ENCODE measurements around the gene ORC6.
"Not testable (repeated sequence)": the region's sequence is repeated elsewhere in the genome, so short reads cannot be mapped to it uniquely, and the experiment has no call there.

ORC6 gene, protein sequence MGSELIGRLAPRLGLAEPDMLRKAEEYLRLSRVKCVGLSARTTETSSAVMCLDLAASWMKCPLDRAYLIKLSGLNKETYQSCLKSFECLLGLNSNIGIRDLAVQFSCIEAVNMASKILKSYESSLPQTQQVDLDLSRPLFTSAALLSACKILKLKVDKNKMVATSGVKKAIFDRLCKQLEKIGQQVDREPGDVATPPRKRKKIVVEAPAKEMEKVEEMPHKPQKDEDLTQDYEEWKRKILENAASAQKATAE

GRCh38 chr16:46689365-46690280, at the start of gene ORC6:
Gene ORC6 (plus strand): TSS chr16:46689659. CDS start chr16:46689706, 47 bp downstream.
- peak; percentile 97 for DNase-seq

DNA sequence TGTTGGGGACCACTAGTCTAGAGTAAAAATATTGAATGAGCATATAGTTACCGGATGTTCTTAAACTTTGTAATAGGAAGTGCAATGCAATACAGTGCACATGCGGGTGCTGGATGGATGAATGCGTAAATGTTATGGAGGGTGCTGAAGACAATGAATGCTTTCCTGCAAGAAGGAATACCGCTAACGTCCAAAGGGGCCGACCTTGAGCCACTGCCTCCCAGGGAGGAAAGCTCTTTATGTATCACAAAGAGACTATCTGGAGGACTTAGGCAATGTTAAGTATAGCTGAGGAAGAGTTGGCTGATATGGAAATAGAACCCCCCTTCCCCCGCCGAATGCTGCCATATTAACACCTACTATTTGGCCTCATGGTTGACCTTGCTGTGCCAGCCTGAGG, 40.8 kb upstream of the ORC6 start:
- DNase-seq: no peak

DNA sequence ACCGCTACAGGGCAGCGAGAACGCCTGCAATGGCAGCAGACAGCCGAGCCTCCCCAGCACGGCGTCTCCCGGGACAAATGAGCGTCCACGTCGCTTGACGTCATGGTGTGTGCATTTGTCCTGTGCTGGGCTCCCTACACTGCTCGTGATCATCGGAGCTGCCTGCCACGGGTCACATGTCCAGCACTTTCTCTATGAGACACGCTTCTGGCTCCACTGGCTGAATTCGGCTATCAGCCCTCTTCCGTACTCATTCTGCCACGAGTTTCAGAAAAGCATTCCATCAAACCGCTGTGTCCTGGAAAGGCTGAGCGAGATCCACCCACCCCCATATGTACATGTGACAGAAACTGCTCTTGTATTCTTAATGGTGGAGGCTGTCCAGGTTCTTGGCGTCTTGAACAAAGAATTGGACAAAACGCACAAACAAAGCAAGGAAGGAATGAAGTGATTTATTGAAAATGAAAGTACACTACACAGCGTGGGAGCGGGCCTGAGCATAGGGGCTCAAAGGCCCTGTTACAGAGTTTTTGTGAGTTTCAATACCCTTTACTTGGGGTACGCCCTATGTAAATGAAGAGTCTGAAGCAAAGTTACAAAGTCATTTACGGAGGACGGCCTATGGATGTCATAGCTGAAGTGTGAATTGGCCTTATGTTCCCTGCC, 39.7 kb upstream of the ORC6 start:
- DNase-seq: no peak

GRCh38 chr16:46650254-46650623, 39.2 kb upstream of the ORC6 start:
- no peak for DNase-seq

GRCh38 chr16:46651305-46651704, 38.2 kb upstream of the ORC6 start:
- no peak for DNase-seq

- DNase-seq: peak; percentile 54
Measured at GRCh38 chr16:46658925-46659324, 30.5 kb upstream of the ORC6 start.

GRCh38 chr16:46662123-46662522, 27.3 kb upstream of the ORC6 start:
- DNase-seq: no peak

- no peak for DNase-seq
Measured at GRCh38 chr16:46673320-46674013, 16.0 kb upstream of the ORC6 start.

DNA sequence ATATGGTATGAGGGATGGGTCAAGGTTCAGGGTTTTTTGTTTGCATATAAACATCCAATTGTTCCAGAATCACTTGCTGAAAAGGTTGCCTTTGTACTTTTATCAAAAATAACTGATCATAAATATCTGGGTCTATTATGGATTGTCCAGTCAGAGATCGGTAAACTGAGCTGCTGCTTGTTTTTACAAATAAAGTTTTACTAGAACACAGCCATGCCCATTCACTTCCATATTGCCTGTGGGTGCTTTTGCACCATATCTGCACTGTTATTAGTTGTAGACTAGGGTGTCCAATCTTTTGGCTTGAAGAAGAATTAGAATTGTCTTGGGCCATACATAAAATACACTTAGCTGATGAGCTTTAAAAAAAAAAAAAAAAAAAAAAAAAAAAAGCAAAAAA, 11.5 kb upstream of the ORC6 start:
- not testable (repeated sequence) for DNase-seq

GRCh38 chr16:46681867-46682266, 7.6 kb upstream of the ORC6 start:
- DNase-seq: not testable (repeated sequence)

GRCh38 chr16:46686815-46687473, 2.5 kb upstream of the ORC6 start:
- DNase-seq: no peak

GRCh38 chr16:46687486-46687885, 2.0 kb upstream of the ORC6 start:
- DNase-seq: no peak

DNA sequence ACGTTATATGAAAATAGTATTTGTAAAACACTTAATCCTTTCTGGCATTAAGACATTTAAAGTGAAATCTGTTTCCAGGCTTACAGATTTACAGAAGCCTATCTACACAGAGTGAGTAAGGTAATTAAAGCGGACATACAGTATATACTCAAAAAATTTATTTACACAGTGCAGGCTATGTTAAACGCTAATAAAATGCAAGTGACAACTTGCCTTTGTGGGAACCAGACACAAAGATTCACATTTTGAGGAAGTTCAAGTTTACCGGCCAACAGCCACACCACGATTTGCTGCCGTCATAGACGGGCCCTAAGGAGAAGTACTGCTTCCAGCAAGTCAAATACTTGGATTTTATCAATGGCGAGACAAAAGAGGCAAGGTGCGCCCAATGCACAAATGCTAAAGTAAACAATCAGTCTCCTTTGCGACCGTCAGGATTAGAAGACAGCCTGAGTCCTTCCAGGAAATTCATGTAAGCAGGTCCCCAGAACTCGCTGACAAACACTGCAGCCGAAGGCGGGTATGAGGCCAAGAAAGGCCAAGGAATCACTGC, 1.3 kb upstream of the ORC6 start:
- no peak for DNase-seq

GRCh38 chr16:46688654-46689364, 650 bp upstream of the ORC6 start, which contains the start of gene VPS35:
Gene VPS35 (minus strand): TSS chr16:46689178. CDS start chr16:46689133, 45 bp downstream.
- peak; percentile 99 for DNase-seq

GRCh38 chr16:46690281-46691178, 1.1 kb downstream of the ORC6 start:
- no peak for DNase-seq

DNA sequence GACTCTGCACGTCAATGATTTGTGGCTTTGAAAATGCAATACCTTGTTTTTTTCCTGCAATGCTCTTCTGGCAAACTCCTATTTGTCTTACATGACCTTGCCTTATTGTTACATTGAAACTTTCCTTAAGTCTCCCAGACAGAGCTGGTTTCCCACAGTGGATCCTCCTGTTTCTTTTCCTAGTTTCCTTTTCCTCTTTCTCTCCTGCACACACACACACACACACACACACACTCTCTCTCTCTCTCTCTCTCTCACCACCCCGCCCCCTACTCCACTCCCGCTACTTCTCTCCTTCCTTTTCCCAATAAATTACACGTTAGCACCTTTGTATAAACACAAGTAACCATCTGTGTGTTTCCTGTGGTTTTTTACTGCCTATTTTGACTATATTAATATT, 2.3 kb downstream of the ORC6 start:
- no peak for DNase-seq

DNA sequence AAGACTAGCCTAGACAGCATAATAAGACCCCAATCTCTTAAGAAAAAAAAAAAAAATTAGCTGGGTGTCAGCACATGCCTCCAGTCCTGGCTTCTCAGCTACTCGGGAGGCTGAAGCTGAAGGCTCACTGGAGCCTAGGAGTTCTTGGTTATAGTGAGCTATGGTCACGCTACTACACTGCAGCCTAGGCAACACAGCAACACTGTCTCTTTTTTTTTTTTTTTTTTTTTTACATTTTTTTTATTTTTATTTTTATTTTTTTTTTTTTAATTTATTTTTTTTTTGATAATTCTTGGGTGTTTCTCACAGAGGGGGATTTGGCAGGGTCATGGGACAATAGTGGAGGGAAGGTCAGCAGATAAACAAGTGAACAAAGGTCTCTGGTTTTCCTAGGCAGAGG, 4.1 kb downstream of the ORC6 start:
- no peak for DNase-seq

- no peak for DNase-seq
Measured at GRCh38 chr16:46695937-46696336, 6.5 kb downstream of the ORC6 start.

GRCh38 chr16:46696957-46697356, 7.5 kb downstream of the ORC6 start:
- DNase-seq: no peak

DNA sequence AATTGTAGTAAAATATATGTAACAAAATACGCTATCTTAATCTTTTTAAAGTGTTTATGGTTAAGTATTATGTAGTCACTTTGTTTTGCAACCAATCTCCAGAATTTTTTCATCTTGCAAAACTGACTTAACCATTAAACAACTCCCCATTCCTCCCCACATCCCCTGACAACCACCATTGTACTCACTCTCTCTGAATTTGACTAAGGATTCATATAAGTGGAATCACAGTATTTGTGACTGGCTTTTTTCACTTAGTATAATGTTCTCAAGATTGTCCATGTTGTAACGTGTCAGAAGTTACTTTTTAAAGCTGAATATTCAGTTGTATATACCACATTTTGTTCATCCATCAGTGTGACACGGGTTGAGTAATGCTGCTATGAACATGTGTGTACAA, 10.6 kb downstream of the ORC6 start:
- DNase-seq: no peak

Data from activated CD8-positive, alpha-beta memory T cell treated with anti-CD3 and anti-CD28 coated beads, Interleukin-2, amount 50 U/mL, for 48 hours (primary cell).